Measurements from ENCODE around the gene AKR7A3.

Gene AKR7A3

DNA sequence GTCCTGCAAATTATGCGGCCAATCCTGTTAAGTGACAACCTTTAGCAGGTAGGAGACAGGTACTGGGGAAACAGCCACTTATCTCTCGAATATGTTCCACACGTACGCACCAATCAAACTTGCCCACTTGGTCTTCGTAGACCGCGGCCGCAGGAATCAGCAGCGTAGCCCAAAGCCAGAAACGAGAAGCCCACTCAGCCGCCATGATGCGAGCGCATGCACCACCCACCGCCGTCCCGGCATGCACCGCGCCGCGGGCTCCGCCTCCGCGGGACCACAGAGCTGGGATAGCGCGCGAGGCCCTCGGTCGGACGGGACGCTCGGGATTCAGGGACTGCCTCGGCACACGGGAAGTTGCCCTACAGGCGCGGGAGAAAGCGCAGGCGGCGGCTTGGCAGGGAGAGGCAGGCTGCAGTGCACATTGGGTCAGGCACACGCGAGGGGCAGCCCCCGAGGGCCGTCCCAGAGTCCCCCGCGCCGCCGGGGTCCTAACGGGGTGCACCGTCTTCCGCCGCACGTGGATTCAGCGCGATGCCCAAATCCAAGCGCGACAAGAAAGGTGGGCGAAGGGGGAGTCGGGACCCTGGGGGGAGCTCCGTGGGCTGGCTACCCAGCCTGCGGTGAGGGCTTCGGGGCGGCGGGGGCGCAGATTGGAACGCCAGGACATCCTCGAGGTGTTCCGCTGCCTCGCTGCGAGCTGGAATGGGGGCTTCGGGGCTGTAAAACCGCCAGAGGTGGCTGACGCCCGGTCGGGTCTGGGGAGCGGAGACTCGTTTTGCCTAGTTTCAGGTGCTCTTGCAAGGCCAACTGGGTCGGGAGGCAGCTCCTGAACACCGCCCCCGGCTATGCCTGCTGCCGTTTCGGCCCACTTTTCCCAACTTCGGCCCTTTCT is 37.0 kb downstream of the AKR7A3 start, which contains the start of the genes EMC1 and MRTO4:
TSS of gene EMC1 (minus strand) at position 220 of the 892 bp plus-strand sequence. CDS start at position 205, 15 bp downstream.
TSS of gene MRTO4 (plus strand) at position 501 of the 892 bp plus-strand sequence. CDS start at position 532, 31 bp downstream.
- no peak for FAIRE-seq

DNA sequence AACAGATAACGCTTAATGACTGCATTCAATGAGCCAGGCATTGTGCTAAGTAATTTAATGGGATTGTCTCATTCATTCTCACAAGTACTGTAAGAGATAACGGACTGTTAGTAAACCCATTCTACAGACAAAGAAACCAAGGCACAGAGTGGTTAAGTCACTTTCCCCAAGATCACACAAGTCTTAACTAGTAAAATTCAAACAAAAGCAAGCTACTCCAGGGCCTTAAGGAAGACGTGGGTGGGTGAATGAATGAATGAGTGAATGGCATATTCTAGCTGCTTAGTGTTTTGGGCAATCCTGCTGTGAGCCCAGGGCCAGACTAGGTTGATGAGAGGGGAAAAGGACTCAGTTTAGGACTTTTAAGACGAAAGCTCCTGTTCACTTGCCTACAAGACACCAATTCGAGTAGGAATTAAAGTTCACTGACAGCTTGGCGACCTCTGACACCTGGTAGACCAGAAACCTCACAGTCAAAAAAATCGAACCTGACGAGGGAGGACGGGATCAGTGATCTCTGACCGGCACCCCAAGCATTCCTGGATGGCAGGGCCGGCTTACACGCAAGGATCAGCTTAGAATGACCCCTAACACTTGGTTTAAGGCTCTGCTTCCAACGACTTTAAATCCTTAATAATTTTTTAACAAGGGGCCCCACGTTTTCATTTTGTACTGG is 37.8 kb downstream of the AKR7A3 start:
- FAIRE-seq = no peak

DNA sequence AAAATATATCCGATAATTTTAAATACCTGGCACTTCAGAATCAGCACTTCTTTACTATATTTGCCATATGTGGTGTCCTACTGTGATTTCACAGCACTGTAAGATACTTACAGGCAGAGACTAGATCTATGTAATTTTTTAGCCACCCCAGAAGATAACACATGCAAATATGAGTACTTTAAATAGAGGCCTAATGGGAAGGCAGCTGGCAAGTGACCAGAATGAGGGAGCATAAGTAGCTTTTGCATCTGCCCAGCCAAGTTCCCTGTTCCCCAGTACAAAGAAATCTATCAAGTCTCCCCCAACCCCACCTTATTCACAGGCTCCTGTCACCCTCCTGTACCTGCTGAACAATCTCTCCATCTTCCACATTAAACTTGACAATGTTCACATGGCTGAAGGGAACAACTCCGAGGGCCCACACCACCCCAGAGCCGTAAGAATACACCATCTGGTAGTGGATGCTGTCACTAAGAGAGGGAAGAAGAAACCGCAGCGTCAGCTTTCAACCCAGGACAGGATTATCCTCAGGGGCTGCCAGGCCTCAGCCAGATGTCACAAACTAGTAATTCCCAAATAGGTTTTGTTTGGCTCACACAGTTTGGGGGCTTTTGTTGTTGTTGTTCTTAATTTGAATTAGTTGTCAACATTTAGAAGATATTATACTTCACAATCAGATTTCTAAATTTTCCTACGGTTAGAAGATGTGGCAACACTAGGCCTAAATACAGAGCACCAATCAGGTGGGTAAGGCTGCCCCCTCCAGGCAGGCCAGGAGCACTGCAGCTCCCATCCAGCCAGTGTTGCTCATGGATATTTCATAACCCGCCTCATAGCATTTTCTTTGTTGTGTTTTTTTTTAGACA is 47.7 kb downstream of the AKR7A3 start:
- FAIRE-seq = no peak

DNA sequence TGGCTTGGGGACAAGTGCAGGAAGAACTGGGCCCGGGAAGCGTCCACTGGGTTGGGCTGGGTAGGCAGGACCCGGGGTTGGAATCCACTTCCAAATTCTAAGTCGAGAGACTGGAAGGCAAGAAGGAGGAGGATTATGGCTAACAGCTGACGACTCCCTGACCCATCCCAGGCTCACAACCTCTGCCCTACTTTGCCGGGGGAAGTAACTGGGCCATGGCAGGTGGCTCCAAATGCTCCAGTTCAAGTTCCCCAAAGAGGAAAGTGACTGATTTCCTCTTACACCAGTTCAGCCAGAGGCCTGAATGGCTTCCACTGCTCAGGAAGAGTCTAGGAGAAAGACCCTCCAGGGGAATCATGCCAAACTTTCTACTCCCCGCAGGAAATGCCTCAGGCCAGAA is 48.7 kb downstream of the AKR7A3 start:
- FAIRE-seq = no peak

DNA sequence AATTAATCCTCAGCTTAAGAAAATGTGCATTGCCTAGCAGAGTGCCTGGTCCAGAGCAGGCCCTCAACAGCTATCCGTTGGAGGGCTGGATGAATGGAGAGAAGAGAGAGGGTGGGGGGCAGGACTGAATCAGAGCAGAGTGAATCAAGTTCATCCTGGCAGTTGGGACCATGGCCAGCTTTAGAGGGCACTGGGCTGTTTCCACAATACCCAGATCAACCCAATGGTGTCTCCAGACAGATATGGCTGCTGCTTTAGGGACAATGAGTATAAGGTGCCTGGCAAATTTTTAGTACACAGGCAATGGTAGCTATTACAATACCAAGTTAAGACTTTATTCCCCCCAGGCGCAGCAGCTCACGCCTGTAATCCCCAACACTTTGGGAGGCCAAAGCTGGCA is 54.3 kb downstream of the AKR7A3 start:
- no peak for FAIRE-seq

Data from colon (tissue), 2 donors.